PFSK-1 (cell line): ENCODE data around the gene ZFHX3.

Experiments used
- FOXP2 ChIP-seq: optimal IDR thresholded peaks from 2 replicates; pipeline ENCODE3; 2011; ENCODE audit warnings: borderline replicate concordance, control low read depth, inconsistent platforms; ENCODE audit not compliant: insufficient read depth; ENCODE audit errors: extremely low read length, extremely low read depth
- POLR2AphosphoS5 ChIP-seq: IDR thresholded peaks from 2 replicates; pipeline ENCODE4 v1.6.1; 2012; ENCODE audit warnings: low read depth, mild to moderate bottlenecking, control low read depth, low read length, moderate library complexity
- SIN3A ChIP-seq: IDR thresholded peaks from 2 replicates; pipeline ENCODE4 v1.6.1; 2012; ENCODE audit warnings: mild to moderate bottlenecking, low read length, moderate library complexity, borderline replicate concordance; ENCODE audit not compliant: insufficient read depth
- TAF1 ChIP-seq: IDR thresholded peaks from 2 replicates; pipeline ENCODE4 v1.6.1; 2012; ENCODE audit warnings: low read length, control low read depth, borderline replicate concordance; ENCODE audit not compliant: insufficient read depth
- TF ChIP-seq, protein P1 (sequence below), 2 experiments: IDR thresholded peaks; 2 replicates each; pipeline versions ENCODE4 v1.6.1 to v1.8.0; 2011 to 2012; ENCODE audit warnings: low read depth in 2 of 2, low read length in 2 of 2, control low read depth in 1 of 2, inconsistent platforms in 1 of 2, mild to moderate bottlenecking in 1 of 2, moderate library complexity in 1 of 2; ENCODE audit not compliant: insufficient read depth in 1 of 2

ZFHX3 gene

DNA sequence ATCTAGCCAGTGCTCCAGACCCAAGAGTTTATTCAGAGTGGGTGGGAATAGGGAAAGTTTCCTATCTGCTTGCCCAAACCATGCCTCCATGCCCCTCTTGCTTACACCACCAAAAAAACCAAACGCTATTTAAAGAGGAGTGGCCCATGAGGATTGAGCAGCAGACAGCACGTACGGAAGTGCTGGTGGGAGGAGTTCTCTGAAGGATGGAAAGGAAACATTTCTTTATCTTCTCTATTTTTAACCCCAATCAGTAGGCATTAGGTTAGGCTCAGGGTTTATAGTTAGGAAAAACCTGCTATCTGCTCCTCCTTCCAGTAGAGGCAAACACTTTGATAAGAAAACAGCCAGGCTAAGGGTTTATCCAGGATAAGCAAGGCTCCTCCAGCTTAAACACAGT, 235.3 kb downstream of the ZFHX3 start:
- TF ChIP-seq FOXP2 (no peak), SIN3A (no peak), TAF1 (no peak), POLR2AphosphoS5 (no peak)
- TF ChIP-seq, protein P1, sequence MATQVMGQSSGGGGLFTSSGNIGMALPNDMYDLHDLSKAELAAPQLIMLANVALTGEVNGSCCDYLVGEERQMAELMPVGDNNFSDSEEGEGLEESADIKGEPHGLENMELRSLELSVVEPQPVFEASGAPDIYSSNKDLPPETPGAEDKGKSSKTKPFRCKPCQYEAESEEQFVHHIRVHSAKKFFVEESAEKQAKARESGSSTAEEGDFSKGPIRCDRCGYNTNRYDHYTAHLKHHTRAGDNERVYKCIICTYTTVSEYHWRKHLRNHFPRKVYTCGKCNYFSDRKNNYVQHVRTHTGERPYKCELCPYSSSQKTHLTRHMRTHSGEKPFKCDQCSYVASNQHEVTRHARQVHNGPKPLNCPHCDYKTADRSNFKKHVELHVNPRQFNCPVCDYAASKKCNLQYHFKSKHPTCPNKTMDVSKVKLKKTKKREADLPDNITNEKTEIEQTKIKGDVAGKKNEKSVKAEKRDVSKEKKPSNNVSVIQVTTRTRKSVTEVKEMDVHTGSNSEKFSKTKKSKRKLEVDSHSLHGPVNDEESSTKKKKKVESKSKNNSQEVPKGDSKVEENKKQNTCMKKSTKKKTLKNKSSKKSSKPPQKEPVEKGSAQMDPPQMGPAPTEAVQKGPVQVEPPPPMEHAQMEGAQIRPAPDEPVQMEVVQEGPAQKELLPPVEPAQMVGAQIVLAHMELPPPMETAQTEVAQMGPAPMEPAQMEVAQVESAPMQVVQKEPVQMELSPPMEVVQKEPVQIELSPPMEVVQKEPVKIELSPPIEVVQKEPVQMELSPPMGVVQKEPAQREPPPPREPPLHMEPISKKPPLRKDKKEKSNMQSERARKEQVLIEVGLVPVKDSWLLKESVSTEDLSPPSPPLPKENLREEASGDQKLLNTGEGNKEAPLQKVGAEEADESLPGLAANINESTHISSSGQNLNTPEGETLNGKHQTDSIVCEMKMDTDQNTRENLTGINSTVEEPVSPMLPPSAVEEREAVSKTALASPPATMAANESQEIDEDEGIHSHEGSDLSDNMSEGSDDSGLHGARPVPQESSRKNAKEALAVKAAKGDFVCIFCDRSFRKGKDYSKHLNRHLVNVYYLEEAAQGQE (IDR thresholded peaks at IDR 0.05; ENCODE audit: insufficient read depth in 1 of 2, low read depth in 2 of 2, low read length in 2 of 2), result no peak

DNA sequence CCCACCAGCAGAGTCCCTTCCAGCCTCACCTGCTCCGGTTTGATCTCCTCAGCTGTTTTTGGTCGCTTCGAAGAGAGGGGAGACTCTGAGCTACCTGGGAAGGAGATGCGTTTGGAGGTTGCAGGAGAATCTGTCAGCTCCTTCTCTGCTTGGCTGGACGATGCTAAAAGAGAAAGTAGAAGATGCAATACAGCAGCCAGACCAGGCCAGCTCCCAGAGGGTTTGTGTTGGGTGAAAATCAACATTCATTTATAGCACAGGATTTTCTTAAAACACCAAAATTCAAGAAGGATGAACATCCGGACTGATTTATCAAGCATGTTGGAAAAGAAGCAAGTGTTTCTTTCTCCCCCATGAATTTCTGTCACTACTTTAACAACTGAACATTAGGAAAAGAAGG, 236.1 kb downstream of the ZFHX3 start:
- TF ChIP-seq TAF1 (no peak), POLR2AphosphoS5 (no peak), FOXP2 (no peak), SIN3A (no peak)
- TF ChIP-seq, protein P1 (IDR thresholded peaks at IDR 0.05; ENCODE audit: insufficient read depth in 1 of 2, low read depth in 2 of 2, low read length in 2 of 2), result no peak

DNA sequence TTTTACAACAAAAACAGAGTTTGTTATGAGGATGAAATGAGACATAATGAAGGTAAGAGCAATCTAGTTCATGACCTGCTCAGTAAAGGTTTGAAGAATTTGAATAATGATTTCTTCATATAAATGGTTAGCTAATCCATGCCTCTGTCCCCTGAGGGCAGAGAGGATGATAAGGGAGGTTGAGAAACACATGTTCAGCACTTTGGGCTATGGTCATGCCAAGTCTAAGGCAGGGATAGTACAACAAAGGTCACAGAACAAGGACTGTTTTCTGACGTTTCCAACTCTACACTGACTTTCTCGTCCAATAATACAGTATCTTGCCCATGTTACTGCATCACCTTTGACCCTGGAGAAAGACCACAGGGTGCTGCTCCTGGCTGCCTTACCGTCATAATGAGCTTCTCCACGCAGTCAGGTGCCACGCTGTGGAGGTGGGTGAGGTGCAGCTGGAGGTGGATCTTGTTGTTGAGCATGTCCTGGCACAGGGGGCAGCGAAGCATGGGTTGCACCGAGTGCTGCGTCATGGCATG, 236.7 kb downstream of the ZFHX3 start:
- TF ChIP-seq TAF1 (no peak), FOXP2 (no peak), POLR2AphosphoS5 (no peak), SIN3A (no peak)
- TF ChIP-seq, protein P1 (IDR thresholded peaks at IDR 0.05; ENCODE audit: insufficient read depth in 1 of 2, low read depth in 2 of 2, low read length in 2 of 2), result no peak

DNA sequence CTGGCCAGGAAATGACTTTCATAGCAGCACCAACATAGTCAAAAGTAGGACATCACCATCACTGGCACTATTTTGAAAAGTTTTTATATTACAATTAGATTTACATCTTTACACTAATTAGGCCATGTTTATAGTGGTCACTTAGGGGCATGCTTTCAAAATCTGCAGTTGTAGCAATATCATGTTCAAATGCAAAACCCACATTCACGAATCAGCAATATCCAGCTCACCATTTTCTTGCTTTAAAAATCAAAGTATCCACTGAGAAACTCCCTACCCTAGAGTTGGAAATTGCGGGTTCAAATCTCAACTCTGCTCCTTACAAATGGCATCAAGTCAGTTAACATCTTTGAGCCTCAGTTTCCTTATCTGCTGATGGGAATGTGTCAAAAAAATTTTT, 237.4 kb downstream of the ZFHX3 start:
- TF ChIP-seq TAF1, result no peak
- TF ChIP-seq FOXP2, result no peak
- TF ChIP-seq, protein P1 (IDR thresholded peaks at IDR 0.05; ENCODE audit: insufficient read depth in 1 of 2, low read depth in 2 of 2, low read length in 2 of 2), result no peak
- TF ChIP-seq SIN3A, result no peak
- no peak for TF ChIP-seq POLR2AphosphoS5

DNA sequence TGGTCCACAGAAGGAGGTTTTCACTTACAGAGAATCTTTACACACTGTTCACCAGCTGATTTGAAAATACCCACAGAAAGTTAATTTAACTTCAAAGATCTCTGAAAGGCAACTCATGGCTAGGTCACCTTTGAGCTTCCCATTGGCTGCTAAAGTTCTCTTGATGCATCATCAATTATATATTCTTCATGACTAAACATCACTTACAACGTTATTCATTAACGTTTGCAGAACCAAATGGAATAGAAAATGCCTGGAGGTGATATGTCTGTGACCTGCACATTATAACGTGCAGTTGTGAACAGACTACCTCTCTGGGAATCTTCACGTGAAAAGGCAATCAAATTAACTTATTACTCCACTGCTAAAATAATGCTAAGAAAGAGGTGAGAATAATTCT, 238.5 kb downstream of the ZFHX3 start:
- TF ChIP-seq SIN3A (no peak), TAF1 (no peak), POLR2AphosphoS5 (no peak), FOXP2 (no peak)
